ENCODE results near the gene RPS25. TPM values are rescaled to one million over a fixed set of nuclear protein-coding genes. Genes with fewer than 3 reads are reported as not detected.
"Not testable (repeated sequence)": the region's sequence is repeated elsewhere in the genome, so short reads cannot be mapped to it uniquely, and the experiment has no call there.

The RPS25 gene
- total and polyA plus RNA-seq, 12 donors = 743 to 1,607 (median 838) TPM

DNA sequence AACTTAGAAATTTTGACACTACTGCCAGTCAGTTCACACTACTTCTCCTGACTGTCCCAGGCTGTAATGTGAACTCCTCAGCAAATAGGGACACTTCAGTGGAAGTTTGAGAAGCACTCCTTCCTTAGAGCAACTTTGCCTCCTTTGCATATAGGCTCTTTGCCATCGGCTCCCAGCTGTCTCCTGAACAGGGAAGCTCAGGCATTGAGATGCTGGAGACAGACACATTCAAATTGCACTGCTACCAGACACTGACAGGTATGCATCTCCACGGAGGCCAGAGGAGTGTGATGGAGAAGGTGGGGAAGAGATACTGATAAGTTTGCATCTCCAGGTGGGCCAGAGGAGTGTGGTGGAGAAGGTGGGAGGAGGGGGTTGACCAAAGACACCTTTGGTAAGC is 1.9 kb upstream of the RPS25 start:
- Histone ChIP-seq H3K9me3 (no peaks in the 10 kb centered on the region), H3K27ac (peak overlapping the region in 3 of 10 donors; percentile 93 to 98 (median 94)), H3K36me3 (peaks cover 0 to 74% (median 25%) of the 10 kb centered on the region in 9 donors), H3K27me3 (no peaks in the 10 kb centered on the region), H3K4me1 (peaks cover 8 to 63% (median 53%) of the 10 kb centered on the region in 9 donors), H3K4me3 (peak overlapping the region in 7 of 10 donors; percentile 81 to 94 (median 86))
- WGBS, 2 donors = 47 to 49% methylated on average over 2 of the region's 2 CpGs
- no peak for ATAC-seq
- DNase-seq = no peak
- intact Hi-C loops (cut with DNase I) = loop anchor here in 3 of 10 donors (2.0 to 10.0 kb wide), 3 partner anchors 37 to 82 kb away; partner anchors contain the start of genes DPAGT1 (in 1 of the 3), HYOU1 (in 1 of the 3) and VPS11 (in 1 of the 3)
- TF ChIP-seq, protein P1, sequence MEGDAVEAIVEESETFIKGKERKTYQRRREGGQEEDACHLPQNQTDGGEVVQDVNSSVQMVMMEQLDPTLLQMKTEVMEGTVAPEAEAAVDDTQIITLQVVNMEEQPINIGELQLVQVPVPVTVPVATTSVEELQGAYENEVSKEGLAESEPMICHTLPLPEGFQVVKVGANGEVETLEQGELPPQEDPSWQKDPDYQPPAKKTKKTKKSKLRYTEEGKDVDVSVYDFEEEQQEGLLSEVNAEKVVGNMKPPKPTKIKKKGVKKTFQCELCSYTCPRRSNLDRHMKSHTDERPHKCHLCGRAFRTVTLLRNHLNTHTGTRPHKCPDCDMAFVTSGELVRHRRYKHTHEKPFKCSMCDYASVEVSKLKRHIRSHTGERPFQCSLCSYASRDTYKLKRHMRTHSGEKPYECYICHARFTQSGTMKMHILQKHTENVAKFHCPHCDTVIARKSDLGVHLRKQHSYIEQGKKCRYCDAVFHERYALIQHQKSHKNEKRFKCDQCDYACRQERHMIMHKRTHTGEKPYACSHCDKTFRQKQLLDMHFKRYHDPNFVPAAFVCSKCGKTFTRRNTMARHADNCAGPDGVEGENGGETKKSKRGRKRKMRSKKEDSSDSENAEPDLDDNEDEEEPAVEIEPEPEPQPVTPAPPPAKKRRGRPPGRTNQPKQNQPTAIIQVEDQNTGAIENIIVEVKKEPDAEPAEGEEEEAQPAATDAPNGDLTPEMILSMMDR (IDR thresholded peaks at IDR 0.05) = no peak

DNA sequence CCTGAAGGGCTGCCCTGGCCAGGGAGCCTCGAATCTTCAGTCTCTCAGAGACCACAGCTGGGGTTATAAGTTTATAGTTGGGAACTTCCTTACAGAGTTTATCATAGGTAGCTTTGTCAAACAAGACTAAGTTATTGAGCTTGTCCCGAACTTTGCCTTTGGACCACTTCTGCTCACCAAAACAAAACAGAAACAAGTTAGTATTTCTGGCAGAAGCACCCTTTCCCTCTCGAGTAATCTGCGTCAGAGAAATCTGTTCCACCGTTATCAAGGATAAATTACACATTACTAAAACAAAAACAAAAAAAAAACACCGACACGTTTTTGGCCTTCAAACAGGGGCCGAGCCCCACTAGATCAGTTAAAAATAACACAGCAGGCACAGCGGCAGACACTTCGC is 766 bp downstream of the RPS25 start:
- DNase-seq, H3K27me3 ChIP-seq, H3K9me3 ChIP-seq, ATAC-seq: not testable (repeated sequence)
- Histone ChIP-seq H3K4me1 (peaks cover 5 to 50% (median 42%) of the 10 kb centered on the region in 9 donors), H3K4me3 (peak overlapping the region; percentile 81 to 99 (median 86)), H3K27ac (peak overlapping the region; percentile 80 to 98 (median 94)), H3K36me3 (peaks cover 0 to 73% (median 25%) of the 10 kb centered on the region in 9 donors)
- intact Hi-C loops (cut with DNase I) = loop anchor here in 2 of 10 donors (5.0 to 10.0 kb wide), 2 partner anchors 47 to 85 kb away; partner anchors contain the start of genes DPAGT1 (in 1 of the 2) and VPS11 (in 1 of the 2)
- 5 to 6% methylated on average over 10 of the region's 10 CpGs for WGBS, 2 donors

DNA sequence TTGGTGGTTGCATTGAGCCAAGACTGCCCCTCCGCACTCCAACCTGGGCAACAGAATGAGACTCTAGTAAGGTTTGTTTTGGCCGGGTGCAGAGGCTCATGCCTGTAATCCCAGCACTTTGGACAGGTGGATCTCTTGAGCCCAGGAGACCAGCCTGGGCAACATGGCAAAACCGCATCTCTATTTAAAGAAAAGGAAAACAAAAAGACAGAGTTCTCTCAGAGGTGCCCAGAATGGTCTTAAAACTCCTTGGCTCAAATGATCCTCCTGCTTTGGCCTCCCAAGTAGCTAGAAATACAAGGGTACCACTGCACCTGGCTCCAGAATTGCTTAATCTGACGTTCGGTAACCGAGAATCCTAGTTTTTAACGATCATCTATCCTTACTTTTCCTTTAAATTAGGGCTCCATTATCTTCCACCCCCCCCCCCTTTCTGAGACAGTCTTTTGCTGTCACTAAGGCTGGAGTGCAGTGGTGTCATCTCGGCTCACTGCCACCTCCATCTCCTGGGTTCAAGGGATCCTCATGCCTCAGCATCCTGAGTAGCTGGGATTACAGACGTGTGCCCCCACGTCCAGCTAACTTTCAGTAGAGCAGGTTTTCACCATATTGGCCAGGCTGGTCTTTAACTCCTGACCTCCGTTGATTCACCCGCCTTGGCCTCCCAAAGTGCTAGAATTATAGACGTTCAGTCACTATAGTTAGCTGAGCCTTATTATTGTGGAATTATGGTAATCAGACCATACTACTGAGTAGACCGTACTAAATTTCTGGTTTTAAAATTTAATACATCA is 1.7 kb downstream of the RPS25 start:
- TF ChIP-seq, protein P1 (IDR thresholded peaks at IDR 0.05) = no peak
- 77 to 78% methylated on average over 14 of the region's 14 CpGs for WGBS, 2 donors
- intact Hi-C loops (cut with DNase I) = loop anchor here in 2 of 10 donors (5.0 to 10.0 kb wide), 2 partner anchors 48 to 86 kb away; partner anchors contain the start of genes DPAGT1 (in 1 of the 2) and VPS11 (in 1 of the 2)
- no peaks in the 10 kb centered on the region for H3K27me3 ChIP-seq
- ATAC-seq (no peak), DNase-seq (no peak)
- peaks cover 5 to 47% (median 41%) of the 10 kb centered on the region in 9 donors for H3K4me1 ChIP-seq
- no peaks in the 10 kb centered on the region for H3K9me3 ChIP-seq
- peak overlapping the region in 4 of 10 donors; percentile 82 to 87 (median 84) for H3K4me3 ChIP-seq
- peaks cover 0 to 73% (median 21%) of the 10 kb centered on the region in 9 donors for H3K36me3 ChIP-seq
- H3K27ac ChIP-seq = peak overlapping the region in 2 of 10 donors; percentile 93 to 94

DNA sequence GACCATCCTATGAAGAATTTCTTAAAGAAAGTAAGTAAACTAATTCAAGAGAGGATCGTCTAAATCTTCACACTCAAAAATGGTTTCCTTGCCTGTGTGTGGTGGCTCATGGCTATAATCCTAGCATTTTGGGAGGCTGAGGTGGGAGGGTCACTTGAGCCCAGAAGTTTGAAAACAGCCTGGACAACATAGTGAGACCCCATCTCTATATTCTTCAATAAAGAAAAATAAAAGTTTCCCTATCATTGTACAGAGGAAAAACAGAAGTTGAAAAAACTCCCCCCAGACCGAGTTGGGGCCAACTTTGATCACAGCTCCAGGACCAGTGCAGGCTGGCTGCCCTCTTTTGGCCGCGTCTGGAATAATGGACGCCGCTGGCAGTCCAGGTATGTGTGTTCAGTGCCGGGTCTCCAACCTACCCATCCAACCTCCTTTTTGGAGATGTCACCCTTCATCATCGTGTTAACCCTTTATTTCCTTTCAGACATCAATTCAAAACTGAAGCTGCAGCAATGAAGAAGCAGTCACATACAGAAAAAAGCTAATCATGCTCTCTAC is 3.0 kb downstream of the RPS25 start:
- Histone ChIP-seq H3K27me3 (no peaks in the 10 kb centered on the region), H3K27ac (no peak overlapping the region), H3K36me3 (peaks cover 0 to 73% (median 20%) of the 10 kb centered on the region in 9 donors), H3K9me3 (no peaks in the 10 kb centered on the region), H3K4me1 (peaks cover 5 to 34% (median 29%) of the 10 kb centered on the region in 9 donors), H3K4me3 (no peak overlapping the region)
- TF ChIP-seq, protein P1 (IDR thresholded peaks at IDR 0.05) = peak in 3 of 9 donors; percentile 10 to 27 (median 26)
- ATAC-seq = no peak
- no peak for DNase-seq
- intact Hi-C loops (cut with DNase I) = loop anchor here in 2 of 10 donors (5.0 to 10.0 kb wide), 2 partner anchors 50 to 87 kb away; partner anchors contain the start of genes DPAGT1 (in 1 of the 2) and VPS11 (in 1 of the 2)
- 69 to 73% methylated on average over 8 of the region's 8 CpGs for WGBS, 2 donors

All from heart right ventricle (tissue), 16 donors.